Measurements from ENCODE around the gene CCNL2.

Gene CCNL2

DNA sequence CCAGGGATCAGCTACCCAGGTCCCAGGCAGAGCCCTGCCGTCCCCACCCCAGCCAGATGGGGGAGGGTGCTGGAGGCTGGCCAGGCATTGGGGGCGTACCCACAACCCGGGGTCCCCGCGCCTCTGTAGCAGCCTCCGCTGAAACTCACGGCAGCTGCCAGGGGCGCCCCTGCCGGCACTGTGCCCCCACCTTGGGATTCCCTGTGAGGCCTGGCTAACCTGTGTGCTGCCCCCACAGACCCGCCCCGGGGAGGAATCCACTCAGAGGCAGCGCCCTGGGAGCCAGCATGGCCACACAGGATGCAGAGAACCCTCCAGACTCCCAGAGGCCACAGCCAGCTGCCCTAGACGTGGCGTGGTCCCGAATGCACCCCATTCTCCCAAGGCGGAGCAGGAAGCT, 53.8 kb downstream of the CCNL2 start:
- peaks cover 13% of the 10 kb centered on the region for H3K4me1 ChIP-seq (ENCODE audit: insufficient read depth, low read length)
- H3K9me3 ChIP-seq (ENCODE audit: low read length), result no peaks in the 10 kb centered on the region
- no peaks in the 10 kb centered on the region for H3K27me3 ChIP-seq (ENCODE audit: insufficient read depth, low read length)
- peaks cover 12% of the 10 kb centered on the region for H3K36me3 ChIP-seq (ENCODE audit: insufficient read depth, low read length)
- no peak overlapping the region for H2AFZ ChIP-seq (ENCODE audit: low read depth, low read length)
- no peak overlapping the region for H3K4me3 ChIP-seq (ENCODE audit: low read length)

DNA sequence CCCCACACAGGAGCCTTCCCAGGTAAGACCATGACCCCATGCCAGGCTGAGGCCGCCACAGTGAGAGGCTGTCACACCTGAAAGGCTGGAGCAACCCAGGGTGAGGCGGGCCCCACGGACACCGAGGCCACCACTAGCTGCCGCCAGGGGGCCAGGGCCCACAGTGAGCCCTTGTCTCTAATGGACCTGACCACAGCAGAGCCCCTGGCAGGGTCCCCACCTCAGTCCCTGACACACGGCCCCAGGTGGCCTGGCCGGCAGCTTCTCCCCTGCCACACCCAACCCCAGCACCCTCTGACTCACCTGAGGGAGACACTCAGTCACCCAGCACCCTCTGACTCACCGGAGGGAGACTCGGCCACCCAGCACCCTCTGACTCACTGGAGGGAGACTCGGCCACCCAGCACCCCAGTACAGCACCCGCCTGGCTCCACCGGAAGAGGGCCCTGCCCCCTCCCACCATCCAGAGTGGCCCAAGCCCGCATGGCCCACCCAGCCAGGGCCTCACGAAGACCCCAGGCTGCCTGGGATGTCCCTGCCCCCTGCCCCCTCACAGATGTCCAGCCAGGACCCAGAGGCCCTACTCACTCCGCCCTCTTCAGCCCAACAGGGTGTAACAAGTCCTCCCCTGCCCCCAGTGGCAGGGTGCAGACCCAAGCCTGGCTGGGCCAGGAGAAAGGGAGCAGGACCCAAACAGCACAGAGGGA, 54.3 kb downstream of the CCNL2 start:
- H2AFZ ChIP-seq (ENCODE audit: low read depth, low read length), result no peak overlapping the region
- no peak overlapping the region for H3K4me3 ChIP-seq (ENCODE audit: low read length)
- H3K36me3 ChIP-seq (ENCODE audit: insufficient read depth, low read length), result peaks cover 14% of the 10 kb centered on the region
- H3K9me3 ChIP-seq (ENCODE audit: low read length), result no peaks in the 10 kb centered on the region
- H3K27me3 ChIP-seq (ENCODE audit: insufficient read depth, low read length), result no peaks in the 10 kb centered on the region
- H3K4me1 ChIP-seq (ENCODE audit: insufficient read depth, low read length), result peaks cover 13% of the 10 kb centered on the region

DNA sequence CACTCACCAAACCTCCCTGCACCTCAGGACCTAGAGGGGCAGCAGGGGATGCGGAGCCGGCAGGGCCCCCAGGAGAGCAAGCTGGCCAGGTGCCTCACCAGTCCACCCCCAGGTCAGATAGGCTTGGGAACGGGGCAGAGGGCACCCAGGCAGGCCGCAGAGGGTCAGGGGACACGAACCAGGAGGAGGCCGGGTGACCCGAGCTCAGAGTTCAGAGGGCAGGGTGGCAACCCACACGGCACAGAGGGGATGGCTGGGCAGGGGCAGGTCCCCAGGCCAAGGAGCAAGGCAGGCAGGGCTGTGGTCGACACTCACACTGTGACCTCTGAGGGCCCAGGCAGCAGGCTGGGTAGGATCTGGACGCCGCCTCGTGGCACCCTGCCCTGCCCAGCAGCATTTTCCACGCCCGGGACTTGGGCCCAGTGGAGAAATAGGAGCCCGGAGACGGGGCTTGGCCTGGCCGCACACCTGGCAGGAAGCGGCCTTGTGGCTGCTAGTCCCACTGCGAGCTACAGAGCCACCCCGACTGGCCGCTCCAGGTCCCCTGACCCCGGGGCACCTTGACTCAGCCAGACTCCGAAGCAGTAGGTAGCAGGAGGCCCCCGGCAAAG, 55.2 kb downstream of the CCNL2 start:
- Histone ChIP-seq H3K4me1 (ENCODE audit: insufficient read depth, low read length) (peaks cover 13% of the 10 kb centered on the region), H3K4me3 (ENCODE audit: low read length) (no peak overlapping the region), H3K9me3 (ENCODE audit: low read length) (no peaks in the 10 kb centered on the region), H3K27me3 (ENCODE audit: insufficient read depth, low read length) (no peaks in the 10 kb centered on the region), H3K36me3 (ENCODE audit: insufficient read depth, low read length) (peaks cover 18% of the 10 kb centered on the region), H2AFZ (ENCODE audit: low read depth, low read length) (no peak overlapping the region)

DNA sequence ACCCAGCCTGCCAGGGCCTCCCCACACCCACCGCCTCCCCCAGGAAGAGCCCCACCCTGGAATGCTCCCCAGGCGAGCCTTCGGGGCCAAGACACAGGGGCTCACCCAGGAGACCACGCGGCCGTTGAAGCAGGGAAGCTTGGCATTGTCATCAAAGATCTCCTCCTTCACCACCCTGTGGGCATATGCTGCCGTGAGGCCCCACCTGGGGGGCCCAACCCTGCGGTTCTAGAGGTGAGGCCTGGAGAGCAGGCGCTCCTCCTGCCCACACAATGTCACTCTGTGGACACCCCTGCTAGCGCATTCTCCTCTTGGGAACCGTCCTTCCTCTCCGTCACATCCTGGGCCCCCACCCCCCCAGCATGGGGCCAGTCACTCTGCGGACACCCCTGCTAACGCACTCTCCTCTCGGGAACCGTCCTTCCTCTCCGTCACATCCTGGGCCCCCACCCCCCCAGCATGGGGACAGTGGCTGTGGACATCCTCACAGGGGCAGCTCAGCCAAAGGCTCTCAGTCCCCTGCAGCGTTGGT, 56.5 kb downstream of the CCNL2 start:
- H3K4me1 ChIP-seq (ENCODE audit: insufficient read depth, low read length), result peaks cover 6% of the 10 kb centered on the region
- H2AFZ ChIP-seq (ENCODE audit: low read depth, low read length), result no peak overlapping the region
- no peak overlapping the region for H3K4me3 ChIP-seq (ENCODE audit: low read length)
- H3K36me3 ChIP-seq (ENCODE audit: insufficient read depth, low read length), result peaks cover 26% of the 10 kb centered on the region
- H3K27me3 ChIP-seq (ENCODE audit: insufficient read depth, low read length), result no peaks in the 10 kb centered on the region
- no peaks in the 10 kb centered on the region for H3K9me3 ChIP-seq (ENCODE audit: low read length)

DNA sequence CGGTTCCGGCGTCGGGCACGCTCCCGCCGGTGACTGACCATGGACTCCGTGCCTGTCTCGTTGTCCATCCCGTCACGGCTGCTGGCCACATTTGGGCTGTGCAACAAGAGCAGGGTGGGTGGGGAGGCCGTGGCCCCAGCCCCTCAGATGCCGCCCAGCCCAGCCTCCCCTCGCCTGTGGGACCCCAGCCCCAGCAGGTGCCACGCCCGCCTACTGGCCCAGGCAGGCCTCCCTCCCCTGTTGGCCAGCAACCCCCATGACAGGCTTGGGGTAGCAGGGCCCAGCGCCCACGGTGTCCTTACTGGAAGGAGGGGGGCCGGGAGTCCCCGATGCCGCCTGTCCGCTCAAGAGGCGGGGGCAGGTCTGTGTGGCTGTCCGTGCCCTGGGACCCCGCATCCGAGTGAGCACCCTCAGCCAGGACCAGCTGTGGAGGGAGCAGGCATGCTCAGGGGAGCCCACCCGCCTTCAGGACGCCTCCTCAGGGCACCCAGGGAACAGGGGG, 57.0 kb downstream of the CCNL2 start:
- peaks cover 2% of the 10 kb centered on the region for H3K4me1 ChIP-seq (ENCODE audit: insufficient read depth, low read length)
- no peak overlapping the region for H2AFZ ChIP-seq (ENCODE audit: low read depth, low read length)
- peaks cover 30% of the 10 kb centered on the region for H3K36me3 ChIP-seq (ENCODE audit: insufficient read depth, low read length)
- no peaks in the 10 kb centered on the region for H3K9me3 ChIP-seq (ENCODE audit: low read length)
- H3K4me3 ChIP-seq (ENCODE audit: low read length), result no peak overlapping the region
- H3K27me3 ChIP-seq (ENCODE audit: insufficient read depth, low read length), result no peaks in the 10 kb centered on the region

GRCh38 chr1:1341549-1342021, 57.5 kb downstream of the CCNL2 start:
- Histone ChIP-seq H3K4me1 (ENCODE audit: insufficient read depth, low read length) (peaks cover 2% of the 10 kb centered on the region), H3K36me3 (ENCODE audit: insufficient read depth, low read length) (peaks cover 31% of the 10 kb centered on the region), H2AFZ (ENCODE audit: low read depth, low read length) (no peak overlapping the region)

DNA sequence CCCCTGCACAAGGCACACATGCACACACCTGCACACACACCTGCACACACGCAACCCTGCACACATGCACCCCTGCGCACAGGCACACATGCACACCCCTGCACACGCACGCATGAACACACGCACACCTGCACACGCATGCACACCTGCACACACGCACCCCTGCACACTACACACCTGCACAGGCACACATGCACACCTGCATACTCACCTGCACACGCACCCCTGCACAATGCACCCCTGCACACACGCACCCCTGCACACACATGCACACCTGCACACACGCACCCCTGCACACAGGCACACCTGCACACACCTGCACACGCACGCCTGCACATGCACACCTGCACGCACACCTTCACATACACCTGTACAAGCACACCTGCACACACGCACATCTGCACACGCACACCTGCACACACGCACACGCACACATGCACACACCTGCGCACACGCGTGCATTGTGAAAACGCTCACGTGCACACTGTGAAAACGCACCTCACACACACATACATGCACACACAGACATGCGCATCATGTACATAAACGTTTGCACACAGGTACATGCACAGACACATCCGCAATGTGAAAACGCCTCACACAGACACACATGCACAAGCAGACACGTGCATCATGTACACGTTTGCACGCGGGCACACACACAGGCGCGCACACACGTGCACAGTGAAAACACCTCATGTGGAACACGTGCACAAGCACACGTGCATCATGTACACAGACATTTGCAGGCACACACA, 58.2 kb downstream of the CCNL2 start:
- Histone ChIP-seq H3K36me3 (ENCODE audit: insufficient read depth, low read length) (peaks cover 31% of the 10 kb centered on the region), H2AFZ (ENCODE audit: low read depth, low read length) (no peak overlapping the region), H3K9me3 (ENCODE audit: low read length) (no peaks in the 10 kb centered on the region), H3K4me3 (ENCODE audit: low read length) (no peak overlapping the region), H3K27me3 (ENCODE audit: insufficient read depth, low read length) (no peaks in the 10 kb centered on the region), H3K4me1 (ENCODE audit: insufficient read depth, low read length) (peaks cover 2% of the 10 kb centered on the region)

More at GRCh38 chr1:1341549-1342021, 57.5 kb downstream of the CCNL2 start:
- H3K9me3 ChIP-seq (ENCODE audit: low read length), result no peaks in the 10 kb centered on the region
- no peaks in the 10 kb centered on the region for H3K27me3 ChIP-seq (ENCODE audit: insufficient read depth, low read length)
- H3K4me3 ChIP-seq (ENCODE audit: low read length), result no peak overlapping the region

DNA sequence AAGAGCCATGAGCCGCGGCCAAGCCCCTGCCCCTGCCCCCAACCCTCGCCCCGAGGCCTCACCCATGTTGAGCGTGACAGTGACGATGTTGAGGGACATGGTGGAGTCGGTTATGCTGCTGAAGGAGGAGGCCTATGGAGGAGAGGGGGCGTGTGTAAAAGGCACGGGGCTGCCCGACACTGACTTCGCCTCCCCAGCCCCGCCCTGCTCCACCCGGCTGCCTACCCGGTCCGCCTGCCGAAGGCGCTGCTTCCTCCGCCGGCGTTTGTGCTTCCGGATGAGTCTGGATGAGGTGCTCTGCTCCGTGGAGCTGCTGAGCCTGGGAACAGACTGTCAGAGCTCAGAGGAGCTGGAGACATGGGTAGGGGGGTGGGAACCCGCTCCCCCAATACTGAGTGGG, 59.0 kb downstream of the CCNL2 start:
- no peaks in the 10 kb centered on the region for H3K27me3 ChIP-seq (ENCODE audit: insufficient read depth, low read length)
- H3K9me3 ChIP-seq (ENCODE audit: low read length), result no peaks in the 10 kb centered on the region
- peaks cover 31% of the 10 kb centered on the region for H3K36me3 ChIP-seq (ENCODE audit: insufficient read depth, low read length)
- H3K4me3 ChIP-seq (ENCODE audit: low read length), result no peak overlapping the region
- peaks cover 1% of the 10 kb centered on the region for H3K4me1 ChIP-seq (ENCODE audit: insufficient read depth, low read length)
- no peak overlapping the region for H2AFZ ChIP-seq (ENCODE audit: low read depth, low read length)

- Histone ChIP-seq H3K9me3 (ENCODE audit: low read length) (no peaks in the 10 kb centered on the region), H3K4me1 (ENCODE audit: insufficient read depth, low read length) (no peaks in the 10 kb centered on the region), H3K36me3 (ENCODE audit: insufficient read depth, low read length) (peaks cover 31% of the 10 kb centered on the region), H3K27me3 (ENCODE audit: insufficient read depth, low read length) (no peaks in the 10 kb centered on the region), H3K4me3 (ENCODE audit: low read length) (no peak overlapping the region), H2AFZ (ENCODE audit: low read depth, low read length) (no peak overlapping the region)
Measured at GRCh38 chr1:1338278-1338677, 60.9 kb downstream of the CCNL2 start.

DNA sequence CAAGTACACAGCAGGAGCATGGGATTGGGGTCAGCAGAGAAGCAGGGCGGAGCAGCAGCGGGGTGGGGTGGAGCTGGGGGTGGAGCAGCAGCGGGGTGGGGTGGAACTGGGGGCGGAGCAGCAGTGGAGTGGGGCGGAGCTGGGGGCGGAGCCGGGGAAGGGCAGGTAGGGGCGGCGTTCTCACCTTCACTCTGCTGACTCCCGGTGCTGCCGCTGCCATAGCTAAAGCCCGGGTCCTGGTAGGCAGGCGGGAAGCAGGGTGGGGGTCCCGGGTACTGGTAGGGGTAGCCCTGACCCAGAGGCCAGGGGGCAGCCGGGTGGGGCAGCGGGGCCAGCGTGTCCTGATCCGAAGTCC, 61.4 kb downstream of the CCNL2 start:
- Histone ChIP-seq H2AFZ (ENCODE audit: low read depth, low read length) (no peak overlapping the region), H3K9me3 (ENCODE audit: low read length) (no peaks in the 10 kb centered on the region), H3K4me3 (ENCODE audit: low read length) (no peak overlapping the region), H3K4me1 (ENCODE audit: insufficient read depth, low read length) (no peaks in the 10 kb centered on the region), H3K36me3 (ENCODE audit: insufficient read depth, low read length) (peaks cover 31% of the 10 kb centered on the region), H3K27me3 (ENCODE audit: insufficient read depth, low read length) (no peaks in the 10 kb centered on the region)

DNA sequence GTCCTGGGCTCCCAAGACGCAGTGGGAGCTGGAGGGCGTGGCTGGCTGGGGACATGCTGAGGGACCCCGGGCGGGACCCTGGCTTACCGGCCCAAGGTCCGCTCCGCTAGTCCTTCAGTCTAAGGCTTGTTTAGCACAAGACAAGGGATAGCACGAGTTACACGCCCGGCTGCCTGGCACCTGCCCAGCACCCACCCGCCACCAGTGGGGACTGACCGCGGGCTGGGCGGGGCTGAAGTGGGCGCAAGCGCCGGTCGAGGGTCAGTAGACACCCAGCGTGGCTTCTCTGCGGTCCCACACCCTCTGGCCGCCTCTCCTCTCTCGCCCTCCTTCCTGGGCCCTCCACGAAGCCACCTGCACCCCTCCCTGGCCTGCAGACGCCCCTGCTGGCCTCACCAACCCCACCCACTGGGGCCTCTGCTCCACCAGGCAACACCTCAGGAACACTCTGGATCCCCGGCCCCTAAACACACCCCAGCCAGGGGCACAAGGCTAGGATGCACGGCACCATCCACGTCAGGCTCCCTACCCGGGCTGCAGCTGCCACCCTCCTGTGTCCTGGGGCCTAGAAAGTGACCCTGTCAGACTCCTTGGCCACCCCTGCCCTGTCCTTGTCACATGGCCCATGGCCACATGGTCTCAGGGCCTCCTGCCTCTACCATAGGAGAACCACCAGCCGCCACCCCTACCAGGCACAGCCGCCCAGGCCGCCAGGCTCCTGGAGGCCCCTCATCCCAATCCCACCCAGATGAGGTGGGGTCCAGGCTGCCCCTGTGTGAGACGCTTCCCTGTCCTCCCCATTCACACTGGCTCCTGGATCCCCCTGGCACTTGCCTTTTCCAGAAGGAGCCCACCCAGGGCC, 62.0 kb downstream of the CCNL2 start:
- Histone ChIP-seq H3K36me3 (ENCODE audit: insufficient read depth, low read length) (peaks cover 31% of the 10 kb centered on the region), H3K4me3 (ENCODE audit: low read length) (no peak overlapping the region), H3K4me1 (ENCODE audit: insufficient read depth, low read length) (no peaks in the 10 kb centered on the region), H3K27me3 (ENCODE audit: insufficient read depth, low read length) (no peaks in the 10 kb centered on the region), H2AFZ (ENCODE audit: low read depth, low read length) (no peak overlapping the region), H3K9me3 (ENCODE audit: low read length) (no peaks in the 10 kb centered on the region)

GRCh38 chr1:1336446-1336845, 62.7 kb downstream of the CCNL2 start:
- peaks cover 29% of the 10 kb centered on the region for H3K36me3 ChIP-seq (ENCODE audit: insufficient read depth, low read length)
- H3K27me3 ChIP-seq (ENCODE audit: insufficient read depth, low read length), result no peaks in the 10 kb centered on the region
- no peak overlapping the region for H3K4me3 ChIP-seq (ENCODE audit: low read length)
- H3K4me1 ChIP-seq (ENCODE audit: insufficient read depth, low read length), result peaks cover under 1% of the 10 kb centered on the region
- no peak overlapping the region for H2AFZ ChIP-seq (ENCODE audit: low read depth, low read length)
- no peaks in the 10 kb centered on the region for H3K9me3 ChIP-seq (ENCODE audit: low read length)

Measured in neuron (in vitro differentiated cells).